GM18951 (cell line): ENCODE results near the gene EIF2A.

Source experiments
- POLR2A ChIP-seq: IDR thresholded peaks from 4 replicates; pipeline ENCODE4 v1.6.1; 2011; ENCODE audit warnings: mild to moderate bottlenecking; ENCODE audit not compliant: insufficient read length, insufficient read depth; ENCODE audit errors: extremely low read depth
- in situ Hi-C: fragments of 300-500 bp; cut with MboI; formaldehyde crosslinking; loops from one replicate; pipeline ENCODE4 v1.12.0; 2022; ENCODE audit warnings: low sequenced_read_pairs, mixed read lengths, inconsistent platforms; ENCODE audit not compliant: unreplicated experiment

EIF2A gene

GRCh38 chr3:150547045-150547741 lies 606 bp downstream of the EIF2A start:
- TF ChIP-seq POLR2A = no peak
- in situ Hi-C loops = loop anchor here (25.0 kb wide), 1 partner anchor 165 kb away; the partner anchor contains the start of gene ERICH6

GRCh38 chr3:150555859-150556436 lies 9.4 kb downstream of the EIF2A start:
- no peak for TF ChIP-seq POLR2A
- in situ Hi-C loops = no loop called here

GRCh38 chr3:150556792-150557191 lies 10.2 kb downstream of the EIF2A start:
- no peak for TF ChIP-seq POLR2A
- in situ Hi-C loops = no loop called here

GRCh38 chr3:150557725-150558124 lies 11.1 kb downstream of the EIF2A start:
- no peak for TF ChIP-seq POLR2A
- in situ Hi-C loops = no loop called here

- no peak for TF ChIP-seq POLR2A
- in situ Hi-C loops = no loop called here
Observed at GRCh38 chr3:150564243-150564642, 17.7 kb downstream of the EIF2A start.

GRCh38 chr3:150567328-150567727 lies 20.7 kb downstream of the EIF2A start:
- no peak for TF ChIP-seq POLR2A
- in situ Hi-C loops = no loop called here

- no peak for TF ChIP-seq POLR2A
- in situ Hi-C loops = no loop called here
Observed at GRCh38 chr3:150577855-150578254, 31.3 kb downstream of the EIF2A start.

GRCh38 chr3:150581174-150581573 lies 34.6 kb downstream of the EIF2A start:
- in situ Hi-C loops = no loop called here
- TF ChIP-seq POLR2A = no peak

- no peak for TF ChIP-seq POLR2A
- in situ Hi-C loops = no loop called here
Observed at GRCh38 chr3:150582620-150583019, 36.0 kb downstream of the EIF2A start.

GRCh38 chr3:150583028-150583427 lies 36.4 kb downstream of the EIF2A start:
- no peak for TF ChIP-seq POLR2A
- in situ Hi-C loops = no loop called here

GRCh38 chr3:150588027-150588830 lies 41.6 kb downstream of the EIF2A start:
- TF ChIP-seq POLR2A = no peak
- in situ Hi-C loops = no loop called here

- in situ Hi-C loops = no loop called here
- no peak for TF ChIP-seq POLR2A
Observed at GRCh38 chr3:150589759-150590158, 43.2 kb downstream of the EIF2A start.

- no peak for TF ChIP-seq POLR2A
- in situ Hi-C loops = no loop called here
Observed at GRCh38 chr3:150594150-150594549, 47.6 kb downstream of the EIF2A start.
